Measurements from ENCODE around the gene TDRD7. TPM values are rescaled to one million over a fixed set of nuclear protein-coding genes. Genes with fewer than 3 reads are reported as not detected.

The TDRD7 gene
- total and polyA plus RNA-seq, 9 of the 15 experiments (the other 6 are each of a cell fraction or from before 2014, with no cell fraction given), result 2.2 to 7.7 (median 5.2) TPM

GRCh38 chr9:97529363-97530076 lies 117.6 kb downstream of the TDRD7 start:
- TF ChIP-seq ZNF592 (IDR thresholded peaks at IDR 0.05), result 0 out of 2 replicates have a peak, but pooled peaks have one; percentile 29
- TF ChIP-seq BCOR (IDR thresholded peaks at IDR 0.05), result peak; percentile 66; the same call in 1 of the 2 replicates
- TF ChIP-seq ADNP (tag; IDR thresholded peaks at IDR 0.05), result peak; percentile 55
- peak; percentile 27; the same call in 1 of the 2 replicates for TF ChIP-seq C11orf30 (IDR thresholded peaks at IDR 0.05; ENCODE audit: low read depth)
- TF ChIP-seq SRSF1 (IDR thresholded peaks at IDR 0.05; ENCODE audit: low read depth, low read length), result no peak
- no peak for TF ChIP-seq POLR3A (IDR thresholded peaks at IDR 0.05; ENCODE audit: borderline replicate concordance, extremely low read depth, insufficient read depth, insufficient read length)
- TF ChIP-seq NFE2 (IDR thresholded peaks at IDR 0.05; ENCODE audit: low read depth), result peak; percentile 36; the same call in 1 of the 2 replicates
- no peak for TF ChIP-seq PTBP1 (IDR thresholded peaks at IDR 0.05; ENCODE audit: low read depth, low read length)
- TF ChIP-seq ZNF316 (IDR thresholded peaks at IDR 0.05), result 0 out of 2 replicates have a peak, but pooled peaks have one; percentile 20
- TF ChIP-seq PCBP1 (IDR thresholded peaks at IDR 0.05; ENCODE audit: low read depth, low read length, poor library complexity, severe bottlenecking), result no peak
- TF ChIP-seq SMARCA5 (IDR thresholded peaks at IDR 0.05), result 0 out of 2 replicates have a peak, but pooled peaks have one; percentile 59
- TF ChIP-seq HDAC2 (IDR thresholded peaks at IDR 0.05), result 0 out of 2 replicates have a peak, but pooled peaks have one; percentile 48
- TF ChIP-seq RBM25 (IDR thresholded peaks at IDR 0.05; ENCODE audit: low read depth, low read length, severe bottlenecking), result peak; percentile 84
- TF ChIP-seq KDM1A (IDR thresholded peaks at IDR 0.05), result peak; percentile 15 to 68; a peak in 3 of 4 replicates
- no peak for TF ChIP-seq ZBTB9 (CRISPR knock-in tag; IDR thresholded peaks at IDR 0.05)
- TF ChIP-seq RHOXF2B (CRISPR knock-in tag; conservative IDR thresholded peaks at IDR 0.05), result no peak
- intact Hi-C loops (cut with micrococcal nuclease) (no loop called here), in situ Hi-C loops (cut with MboI) (no loop called here)
- Histone ChIP-seq H3K36me3 (ENCODE audit: control insufficient read depth, insufficient read depth, low read length) (peaks cover 83% of the 10 kb centered on the region), H3K9me3 (replicated peaks; ENCODE audit: control insufficient read depth, insufficient read depth, low read depth, low read length) (no peaks in the 10 kb centered on the region), H3K9me1 (ENCODE audit: control insufficient read depth, insufficient read depth, low read length) (no peaks in the 10 kb centered on the region), H3K27ac (ENCODE audit: extremely low read depth, low read depth, low read length) (0 out of 3 replicates have a peak overlapping the region, but pooled peaks have one; percentile 29), H3K27me3 (ENCODE audit: control insufficient read depth in 2 of 2, insufficient read depth in 2 of 2, low read length in 2 of 2) (no peaks in the 10 kb centered on the region), H2AFZ (ENCODE audit: low read depth, low read length) (no peak overlapping the region), H3K9ac (ENCODE audit: insufficient read depth in 1 of 2, low read depth in 2 of 2, low read length in 2 of 2) (no peak overlapping the region), H4K20me1 (replicated peaks; ENCODE audit: control insufficient read depth, insufficient read depth, low read length) (0 out of 2 replicates have a peak, but pooled peaks cover 5% of the 10 kb centered on the region), H3K79me2 (ENCODE audit: control insufficient read depth, insufficient read depth, low read length) (no peaks in the 10 kb centered on the region), H3K4me2 (ENCODE audit: insufficient read depth, low read length) (no peak overlapping the region), H3K4me1 (replicated peaks in 1 of 2; ENCODE audit: control insufficient read depth in 2 of 2, insufficient read depth in 2 of 2, low read length in 2 of 2) (no peaks in the 10 kb centered on the region), H3K4me3 (no peak overlapping the region)
- peak in 1 of 4 experiments; percentile 22 for DNase-seq (ENCODE audit: extremely low read depth in 1 of 4, low spot score in 3 of 4)
- no TSS peak for BruUV-seq (replicated peaks)
- no peak for FAIRE-seq
- peak; percentile 71 for ATAC-seq
- ChIA-PET POLR2A (interaction anchor here (1.0 to 1.5 kb wide), 2 partner anchors 11 to 19 kb away, joined by 4 to 7 read pairs; no protein-coding TSS in a partner anchor), CTCF (ENCODE audit: low intra/inter-chr PET ratio) (no interaction called here)
- 44% methylated on average over 11 of the region's 11 CpGs for WGBS (ENCODE audit: insufficient coverage, low coverage, missing lambda C conversion rate)

Measured in K562 (cell line).